Trophoblast cell (in vitro differentiated cells and primary cell): Measurements from ENCODE around the gene PIGBOS1.
"Not testable (repeated sequence)": the region's sequence is repeated elsewhere in the genome, so short reads cannot be mapped to it uniquely, and the experiment has no call there.

Experiments
- DNase-seq, 2 donors: peaks; one replicate each; pipeline ENCODE4 v3.0.0-alpha.2; 2016
- H2AFZ ChIP-seq: 2 replicates; pipeline ENCODE4 v1.6.1; 2013; ENCODE audit warnings: low read length, moderate library complexity, mild to moderate bottlenecking; ENCODE audit not compliant: insufficient read depth, poor library complexity
- H2AK5ac ChIP-seq: 2 replicates; pipeline ENCODE4 v1.6.1; 2013; ENCODE audit warnings: mild to moderate bottlenecking, low read length
- H2BK120ac ChIP-seq: 2 replicates; pipeline ENCODE4 v1.6.1; 2013; ENCODE audit warnings: low read length, mild to moderate bottlenecking, moderate library complexity; ENCODE audit not compliant: insufficient read depth, poor library complexity
- H2BK12ac ChIP-seq: 2 replicates; pipeline ENCODE4 v1.6.1; 2013; ENCODE audit warnings: mild to moderate bottlenecking, low read length, moderate library complexity
- H2BK5ac ChIP-seq: 2 replicates; pipeline ENCODE4 v1.6.1; 2013; ENCODE audit warnings: low read length, low read depth, moderate library complexity, mild to moderate bottlenecking; ENCODE audit not compliant: poor library complexity
- H3K14ac ChIP-seq: 2 replicates; pipeline ENCODE4 v1.6.1; 2013; ENCODE audit warnings: mild to moderate bottlenecking, low read length
- H3K18ac ChIP-seq: 2 replicates; pipeline ENCODE4 v1.6.1; 2013; ENCODE audit warnings: mild to moderate bottlenecking, low read length
- H3K23ac ChIP-seq: 2 replicates; pipeline ENCODE4 v1.6.1; 2013; ENCODE audit warnings: low read length
- H3K27ac ChIP-seq: 2 replicates; pipeline ENCODE4 v1.5.1; 2013; ENCODE audit warnings: low read depth, mild to moderate bottlenecking, inconsistent platforms, low read length, moderate library complexity
- H3K27me3 ChIP-seq: 2 replicates; pipeline ENCODE4 v1.6.1; 2013; ENCODE audit warnings: inconsistent platforms, mild to moderate bottlenecking, low read length, moderate library complexity; ENCODE audit not compliant: insufficient read depth
- H3K36me3 ChIP-seq, 2 experiments: 1 replicate in 1 of 2; 2 replicates in 1 of 2; pipeline ENCODE4 v1.6.1; 2013; ENCODE audit warnings: low read length in 2 of 2, mild to moderate bottlenecking in 2 of 2, moderate library complexity in 1 of 2; ENCODE audit not compliant: insufficient read depth in 2 of 2, control insufficient read depth in 1 of 2
- H3K4ac ChIP-seq: 2 replicates; pipeline ENCODE4 v1.6.1; 2013; ENCODE audit warnings: low read depth, mild to moderate bottlenecking, low read length, moderate library complexity
- H3K4me1 ChIP-seq, 2 experiments: 1 replicate in 1 of 2; 2 replicates in 1 of 2; pipeline ENCODE4 v1.6.1; 2013; ENCODE audit warnings: low read length in 2 of 2, mild to moderate bottlenecking in 2 of 2, moderate library complexity in 1 of 2; ENCODE audit not compliant: insufficient read depth in 2 of 2, control insufficient read depth in 1 of 2
- H3K4me2 ChIP-seq: 2 replicates; pipeline ENCODE4 v1.6.1; 2013; ENCODE audit warnings: inconsistent platforms, mild to moderate bottlenecking, low read length, moderate library complexity
- H3K4me3 ChIP-seq: 2 replicates; pipeline ENCODE4 v1.5.1; 2013; ENCODE audit warnings: mild to moderate bottlenecking, low read depth, low read length, inconsistent platforms
- H3K79me1 ChIP-seq: one replicate; pipeline ENCODE4 v1.6.1; 2013; ENCODE audit warnings: low read length
- H3K79me2 ChIP-seq: 2 replicates; pipeline ENCODE4 v1.6.1; 2013; ENCODE audit warnings: low read length, mild to moderate bottlenecking; ENCODE audit not compliant: control insufficient read depth, insufficient read depth, poor library complexity
- H3K9ac ChIP-seq: 2 replicates; pipeline ENCODE4 v1.6.1; 2013; ENCODE audit warnings: mild to moderate bottlenecking, low read length
- H3K9me3 ChIP-seq: 2 replicates; pipeline ENCODE4 v1.6.1; 2013; ENCODE audit warnings: low read depth, mild to moderate bottlenecking, control low read depth, inconsistent platforms, low read length; ENCODE audit not compliant: insufficient read depth
- H4K12ac ChIP-seq: 2 replicates; pipeline ENCODE4 v1.6.1; 2013; ENCODE audit warnings: low read depth, mild to moderate bottlenecking, low read length, moderate library complexity
- H4K8ac ChIP-seq: 2 replicates; pipeline ENCODE4 v1.6.1; 2013; ENCODE audit warnings: low read depth, mild to moderate bottlenecking, low read length, moderate library complexity
- H4K91ac ChIP-seq: one replicate; pipeline ENCODE4 v1.6.1; 2013; ENCODE audit warnings: low read depth, mild to moderate bottlenecking, low read length, moderate library complexity
- WGBS: extraction: QIAGEN DNeasy Blood & Tissue Kit; methylation state at CpG from one replicate; pipeline ENCODE4 v1.1.7; 2013; ENCODE audit warnings: missing lambda C conversion rate; ENCODE audit not compliant: insufficient read length, insufficient coverage; ENCODE audit errors: extremely low coverage; 5-methylcytosine and 5-hydroxymethylcytosine counted together

Gene PIGBOS1

GRCh38 chr15:55319537-55320237 is 764 bp upstream of the PIGBOS1 start:
- H3K14ac ChIP-seq, result no peak overlapping the region
- H4K12ac ChIP-seq, result peak overlapping the region; percentile 60
- no peaks in the 10 kb centered on the region for H3K36me3 ChIP-seq
- no peaks in the 10 kb centered on the region for H3K4me1 ChIP-seq
- H2AK5ac ChIP-seq, result no peak overlapping the region
- peak overlapping the region; percentile 73 for H4K8ac ChIP-seq
- no CpG with 5 or more reads among the region's 4 CpGs for WGBS
- H3K4me3 ChIP-seq, result no peak overlapping the region
- H3K18ac ChIP-seq, result no peak overlapping the region
- no peak overlapping the region for H2BK12ac ChIP-seq
- H2BK5ac ChIP-seq, result no peak overlapping the region
- H4K91ac ChIP-seq, result peak overlapping the region; percentile 41
- no peak overlapping the region for H3K23ac ChIP-seq
- peaks cover 6% of the 10 kb centered on the region for H3K79me1 ChIP-seq
- H2BK120ac ChIP-seq, result no peak overlapping the region
- H2AFZ ChIP-seq, result no peak overlapping the region
- H3K4ac ChIP-seq, result no peak overlapping the region
- peaks cover 5% of the 10 kb centered on the region for H3K79me2 ChIP-seq
- H3K9ac ChIP-seq, result no peak overlapping the region
- peak overlapping the region; percentile 84 for H3K4me2 ChIP-seq
- no peaks in the 10 kb centered on the region for H3K9me3 ChIP-seq
- no peaks in the 10 kb centered on the region for H3K27me3 ChIP-seq
- no peak overlapping the region for H3K27ac ChIP-seq
- no peak for DNase-seq

GRCh38 chr15:55302801-55303200 is 16.1 kb downstream of the PIGBOS1 start:
- H3K14ac ChIP-seq, H3K4me2 ChIP-seq: not testable (repeated sequence)
- no CpG with 5 or more reads among the region's 32 CpGs for WGBS

GRCh38 chr15:55297315-55297714 is 21.6 kb downstream of the PIGBOS1 start:
- H3K27me3 ChIP-seq, result no peaks in the 10 kb centered on the region
- no peak overlapping the region for H2BK12ac ChIP-seq
- no peak overlapping the region for H3K4me2 ChIP-seq
- no peaks in the 10 kb centered on the region for H3K79me2 ChIP-seq
- H4K91ac ChIP-seq, result no peak overlapping the region
- no peaks in the 10 kb centered on the region for H3K36me3 ChIP-seq
- no peak overlapping the region for H3K27ac ChIP-seq
- H3K79me1 ChIP-seq, result no peaks in the 10 kb centered on the region
- H2AK5ac ChIP-seq, result no peak overlapping the region
- no peak overlapping the region for H2BK120ac ChIP-seq
- H3K14ac ChIP-seq, result no peak overlapping the region
- no peaks in the 10 kb centered on the region for H3K4me1 ChIP-seq
- H3K18ac ChIP-seq, result no peak overlapping the region
- DNase-seq, result no peak
- H3K4ac ChIP-seq, result no peak overlapping the region
- no peak overlapping the region for H4K8ac ChIP-seq
- H3K4me3 ChIP-seq, result no peak overlapping the region
- H3K23ac ChIP-seq, result no peak overlapping the region
- no peak overlapping the region for H4K12ac ChIP-seq
- no peaks in the 10 kb centered on the region for H3K9me3 ChIP-seq
- no peak overlapping the region for H3K9ac ChIP-seq
- no peak overlapping the region for H2AFZ ChIP-seq
- H2BK5ac ChIP-seq, result no peak overlapping the region

More at GRCh38 chr15:55302801-55303200, 16.1 kb downstream of the PIGBOS1 start:
- not testable (repeated sequence) for H2AFZ ChIP-seq, H3K27ac ChIP-seq, H3K79me2 ChIP-seq, DNase-seq, H4K8ac ChIP-seq, H3K4me3 ChIP-seq, H2BK120ac ChIP-seq, H4K12ac ChIP-seq, H2BK5ac ChIP-seq, H3K79me1 ChIP-seq, H3K9me3 ChIP-seq, H3K4me1 ChIP-seq, H2BK12ac ChIP-seq, H3K9ac ChIP-seq, H3K23ac ChIP-seq, H3K4ac ChIP-seq, H3K27me3 ChIP-seq, H3K36me3 ChIP-seq, H3K18ac ChIP-seq, H4K91ac ChIP-seq, H2AK5ac ChIP-seq

GRCh38 chr15:55290528-55291057 is 28.3 kb downstream of the PIGBOS1 start:
- H3K23ac ChIP-seq, result no peak overlapping the region
- DNase-seq, result peak; percentile 87 to 91
- H3K27ac ChIP-seq, result no peak overlapping the region
- H2BK5ac ChIP-seq, result no peak overlapping the region
- peak overlapping the region; percentile 46 for H2BK12ac ChIP-seq
- peaks cover 8% of the 10 kb centered on the region for H3K79me1 ChIP-seq
- no peak overlapping the region for H2AK5ac ChIP-seq
- H3K9me3 ChIP-seq, result no peaks in the 10 kb centered on the region
- no peak overlapping the region for H4K91ac ChIP-seq
- H3K4me2 ChIP-seq, result peak overlapping the region; percentile 84
- no peak overlapping the region for H4K8ac ChIP-seq
- H3K4me1 ChIP-seq, result peaks cover 0 to 4% of the 10 kb centered on the region in 2 experiments
- H3K79me2 ChIP-seq, result peaks cover 7% of the 10 kb centered on the region
- H3K9ac ChIP-seq, result peak overlapping the region; percentile 6
- no peak overlapping the region for H3K14ac ChIP-seq
- no peak overlapping the region for H3K18ac ChIP-seq
- H3K4ac ChIP-seq, result no peak overlapping the region
- WGBS, result no CpG with 5 or more reads among the region's 17 CpGs
- no peak overlapping the region for H2AFZ ChIP-seq
- no peak overlapping the region for H4K12ac ChIP-seq
- H3K36me3 ChIP-seq, result no peaks in the 10 kb centered on the region
- no peaks in the 10 kb centered on the region for H3K27me3 ChIP-seq
- no peak overlapping the region for H2BK120ac ChIP-seq
- no peak overlapping the region for H3K4me3 ChIP-seq
